ENCODE measurements around the gene KRT76.

Gene KRT76

GRCh38 chr12:52776913-52777395 is at the start of gene KRT76:
Gene KRT76 (minus strand): TSS chr12:52777345. CDS start chr12:52777291, 54 bp downstream.
- TF ChIP-seq CTCF (IDR thresholded peaks at IDR 0.05; ENCODE audit: extremely low read depth, insufficient read depth, missing control alignments) = no peak
- DNase-seq (ENCODE audit: low spot score) = no peak
- in situ Hi-C loops (cut with MboI; ENCODE audit: low pct_unique_long_range_greater_than_20kb, low sequenced_read_pairs, unreplicated experiment) = no loop called here

GRCh38 chr12:52825961-52826360 is 48.8 kb upstream of the KRT76 start:
- TF ChIP-seq CTCF (IDR thresholded peaks at IDR 0.05; ENCODE audit: extremely low read depth, insufficient read depth, missing control alignments) = no peak
- in situ Hi-C loops (cut with MboI; ENCODE audit: low pct_unique_long_range_greater_than_20kb, low sequenced_read_pairs, unreplicated experiment) = no loop called here
- DNase-seq (ENCODE audit: low spot score) = no peak

GRCh38 chr12:52824741-52825410 is 47.7 kb upstream of the KRT76 start:
- in situ Hi-C loops (cut with MboI; ENCODE audit: low pct_unique_long_range_greater_than_20kb, low sequenced_read_pairs, unreplicated experiment) = no loop called here
- DNase-seq (ENCODE audit: low spot score) = no peak
- no peak for TF ChIP-seq CTCF (IDR thresholded peaks at IDR 0.05; ENCODE audit: extremely low read depth, insufficient read depth, missing control alignments)

GRCh38 chr12:52823761-52824450 is 46.8 kb upstream of the KRT76 start:
- no peak for DNase-seq (ENCODE audit: low spot score)
- TF ChIP-seq CTCF (IDR thresholded peaks at IDR 0.05; ENCODE audit: extremely low read depth, insufficient read depth, missing control alignments) = no peak
- in situ Hi-C loops (cut with MboI; ENCODE audit: low pct_unique_long_range_greater_than_20kb, low sequenced_read_pairs, unreplicated experiment) = no loop called here

GRCh38 chr12:52822771-52823510 is 45.8 kb upstream of the KRT76 start:
- no peak for DNase-seq (ENCODE audit: low spot score)
- in situ Hi-C loops (cut with MboI; ENCODE audit: low pct_unique_long_range_greater_than_20kb, low sequenced_read_pairs, unreplicated experiment) = no loop called here
- no peak for TF ChIP-seq CTCF (IDR thresholded peaks at IDR 0.05; ENCODE audit: extremely low read depth, insufficient read depth, missing control alignments)

GRCh38 chr12:52821826-52822660 is 44.9 kb upstream of the KRT76 start:
- TF ChIP-seq CTCF (IDR thresholded peaks at IDR 0.05; ENCODE audit: extremely low read depth, insufficient read depth, missing control alignments) = no peak
- in situ Hi-C loops (cut with MboI; ENCODE audit: low pct_unique_long_range_greater_than_20kb, low sequenced_read_pairs, unreplicated experiment) = no loop called here
- DNase-seq (ENCODE audit: low spot score) = no peak

Measured in GM13977 (cell line).